Measurements from ENCODE around the gene GDPGP1.

GRCh38 chr15:90266485-90266884 is 32.5 kb downstream of the GDPGP1 start:
- TF ChIP-seq, protein P1, sequence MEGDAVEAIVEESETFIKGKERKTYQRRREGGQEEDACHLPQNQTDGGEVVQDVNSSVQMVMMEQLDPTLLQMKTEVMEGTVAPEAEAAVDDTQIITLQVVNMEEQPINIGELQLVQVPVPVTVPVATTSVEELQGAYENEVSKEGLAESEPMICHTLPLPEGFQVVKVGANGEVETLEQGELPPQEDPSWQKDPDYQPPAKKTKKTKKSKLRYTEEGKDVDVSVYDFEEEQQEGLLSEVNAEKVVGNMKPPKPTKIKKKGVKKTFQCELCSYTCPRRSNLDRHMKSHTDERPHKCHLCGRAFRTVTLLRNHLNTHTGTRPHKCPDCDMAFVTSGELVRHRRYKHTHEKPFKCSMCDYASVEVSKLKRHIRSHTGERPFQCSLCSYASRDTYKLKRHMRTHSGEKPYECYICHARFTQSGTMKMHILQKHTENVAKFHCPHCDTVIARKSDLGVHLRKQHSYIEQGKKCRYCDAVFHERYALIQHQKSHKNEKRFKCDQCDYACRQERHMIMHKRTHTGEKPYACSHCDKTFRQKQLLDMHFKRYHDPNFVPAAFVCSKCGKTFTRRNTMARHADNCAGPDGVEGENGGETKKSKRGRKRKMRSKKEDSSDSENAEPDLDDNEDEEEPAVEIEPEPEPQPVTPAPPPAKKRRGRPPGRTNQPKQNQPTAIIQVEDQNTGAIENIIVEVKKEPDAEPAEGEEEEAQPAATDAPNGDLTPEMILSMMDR (optimal IDR thresholded peaks at IDR 0.05 in 1 of 3, IDR thresholded peaks at IDR 0.05 in 1 of 3, conservative IDR thresholded peaks at IDR 0.05 in 1 of 3; ENCODE audit: extremely low read depth in 1 of 3, insufficient read depth in 2 of 3, low read length in 3 of 3): no peak
- no peak for TF ChIP-seq EZH2 (IDR thresholded peaks at IDR 0.05; ENCODE audit: low read length)

All from keratinocyte (primary cell).